ENCODE results near the gene SUPT4H1.

SUPT4H1 gene

GRCh38 chr17:58318627-58319172, 33.3 kb downstream of the SUPT4H1 start:
- no peak for FAIRE-seq

DNA sequence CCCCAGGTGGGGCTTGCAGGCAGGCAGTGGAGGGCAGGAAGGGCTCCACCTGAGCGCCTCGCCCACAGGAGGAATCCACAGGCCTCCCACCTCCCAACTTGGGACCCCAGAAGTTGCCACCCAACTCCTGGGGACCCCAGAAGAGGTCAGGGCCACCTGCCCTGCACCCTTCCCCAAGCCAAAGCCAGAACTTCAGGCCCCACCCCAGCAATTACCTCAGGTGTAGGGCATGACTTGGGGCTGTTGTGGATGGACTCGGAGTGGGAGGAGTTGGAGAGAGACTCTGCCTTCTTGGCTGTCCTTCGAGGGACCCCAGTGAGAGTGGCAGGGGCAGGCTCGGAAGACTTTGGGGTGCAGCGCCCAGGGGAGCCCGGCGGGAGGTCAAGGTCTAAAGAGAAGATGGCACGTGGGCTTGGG, 33.9 kb downstream of the SUPT4H1 start:
- TF ChIP-seq TAF1 (IDR thresholded peaks at IDR 0.05; ENCODE audit: borderline replicate concordance, low read depth, low read length) (no peak), POLR2A (IDR thresholded peaks at IDR 0.05; ENCODE audit: low read depth, low read length) (no peak), POLR2AphosphoS5 (IDR thresholded peaks at IDR 0.05; ENCODE audit: low read depth, low read length) (no peak)
- peak; percentile 8 for DNase-seq (ENCODE audit: insufficient read length)
- FAIRE-seq = no peak

More at GRCh38 chr17:58318627-58319172, 33.3 kb downstream of the SUPT4H1 start:
- DNase-seq (ENCODE audit: insufficient read length) = peak; percentile 6
- TF ChIP-seq TAF1 (IDR thresholded peaks at IDR 0.05; ENCODE audit: borderline replicate concordance, low read depth, low read length) (no peak), POLR2A (IDR thresholded peaks at IDR 0.05; ENCODE audit: low read depth, low read length) (no peak), POLR2AphosphoS5 (IDR thresholded peaks at IDR 0.05; ENCODE audit: low read depth, low read length) (no peak)

DNA sequence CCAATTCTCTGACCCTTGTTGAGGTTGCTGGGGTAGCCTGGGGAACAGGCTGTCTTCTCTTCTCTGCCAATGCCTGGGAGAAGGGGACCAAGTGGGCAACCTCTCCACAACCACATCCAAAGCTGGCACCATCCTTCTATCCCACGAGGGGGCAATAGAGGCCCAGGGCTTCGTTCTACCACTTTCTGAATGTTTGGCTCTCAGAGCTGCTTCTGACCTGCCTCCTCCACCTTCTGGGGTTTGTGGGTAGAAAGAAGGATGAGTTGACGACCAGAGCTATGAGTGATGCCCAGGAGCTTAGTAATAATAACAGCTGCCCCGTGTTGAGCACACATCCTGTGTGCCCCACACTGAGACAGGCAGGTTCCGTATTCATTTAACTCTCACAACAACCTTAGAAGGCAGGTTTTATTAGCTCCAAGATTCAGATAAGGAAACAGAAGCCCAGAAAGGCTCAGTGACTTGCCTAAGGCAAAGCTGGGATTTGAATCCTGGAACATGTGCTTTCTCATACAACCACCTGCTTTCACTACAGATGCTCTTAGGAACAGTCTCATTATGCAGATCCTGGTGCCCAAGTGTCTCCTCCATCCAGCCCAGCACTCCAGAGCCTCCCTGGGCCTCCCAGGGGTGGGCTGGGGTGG, 34.5 kb downstream of the SUPT4H1 start:
- no peak for TF ChIP-seq POLR2A (IDR thresholded peaks at IDR 0.05; ENCODE audit: low read depth, low read length)
- no peak for TF ChIP-seq POLR2AphosphoS5 (IDR thresholded peaks at IDR 0.05; ENCODE audit: low read depth, low read length)
- 0 out of 2 replicates have a peak, but pooled peaks have one; percentile 16 for TF ChIP-seq TAF1 (IDR thresholded peaks at IDR 0.05; ENCODE audit: borderline replicate concordance, low read depth, low read length)
- peak; percentile 99 for FAIRE-seq

GRCh38 chr17:58316260-58316960, 35.6 kb downstream of the SUPT4H1 start:
- no peak for FAIRE-seq

More for the DNA sequence above, 34.5 kb downstream of the SUPT4H1 start:
- peak; percentile 74 for DNase-seq (ENCODE audit: insufficient read length)

GRCh38 chr17:58315750-58316149, 36.3 kb downstream of the SUPT4H1 start:
- FAIRE-seq (no peak), DNase-seq (ENCODE audit: insufficient read length) (no peak)
- TF ChIP-seq POLR2A (IDR thresholded peaks at IDR 0.05; ENCODE audit: low read depth, low read length) = no peak

More at GRCh38 chr17:58316260-58316960, 35.6 kb downstream of the SUPT4H1 start:
- TF ChIP-seq POLR2AphosphoS5 (IDR thresholded peaks at IDR 0.05; ENCODE audit: low read depth, low read length) = no peak
- TF ChIP-seq TAF1 (IDR thresholded peaks at IDR 0.05; ENCODE audit: borderline replicate concordance, low read depth, low read length) = no peak
- no peak for TF ChIP-seq POLR2A (IDR thresholded peaks at IDR 0.05; ENCODE audit: low read depth, low read length)
- peak; percentile 3 for DNase-seq (ENCODE audit: insufficient read length)

- TF ChIP-seq TAF1 (IDR thresholded peaks at IDR 0.05; ENCODE audit: borderline replicate concordance, low read depth, low read length) (no peak), POLR2A (IDR thresholded peaks at IDR 0.05; ENCODE audit: low read depth, low read length) (no peak), POLR2AphosphoS5 (IDR thresholded peaks at IDR 0.05; ENCODE audit: low read depth, low read length) (no peak)
- FAIRE-seq (no peak), DNase-seq (ENCODE audit: insufficient read length) (peak; percentile 1)
These were observed 36.7 kb downstream of the SUPT4H1 start for GRCh38 chr17:58315281-58315711.

DNA sequence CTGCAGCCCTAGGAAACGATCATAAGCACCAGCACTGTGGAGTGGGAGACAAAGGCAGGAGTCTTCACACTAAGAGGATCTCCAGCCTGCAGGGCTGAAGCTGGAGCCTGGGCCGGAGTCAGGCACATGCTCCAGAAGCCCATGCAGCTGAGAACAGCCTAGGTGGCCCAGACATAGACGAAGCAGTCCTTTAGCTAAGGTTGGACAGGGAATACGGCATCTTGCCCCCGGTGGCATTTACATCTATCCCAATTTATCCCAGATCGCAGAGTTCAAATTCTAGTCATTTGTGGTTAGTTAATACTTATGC, 37.3 kb downstream of the SUPT4H1 start:
- DNase-seq (ENCODE audit: insufficient read length) (no peak), FAIRE-seq (no peak)
- TF ChIP-seq POLR2AphosphoS5 (IDR thresholded peaks at IDR 0.05; ENCODE audit: low read depth, low read length) = no peak
- no peak for TF ChIP-seq TAF1 (IDR thresholded peaks at IDR 0.05; ENCODE audit: borderline replicate concordance, low read depth, low read length)
- no peak for TF ChIP-seq POLR2A (IDR thresholded peaks at IDR 0.05; ENCODE audit: low read depth, low read length)

GRCh38 chr17:58313815-58314705, 37.9 kb downstream of the SUPT4H1 start:
- FAIRE-seq (no peak), DNase-seq (ENCODE audit: insufficient read length) (no peak)
- TF ChIP-seq TAF1 (IDR thresholded peaks at IDR 0.05; ENCODE audit: borderline replicate concordance, low read depth, low read length) = no peak
- TF ChIP-seq POLR2A (IDR thresholded peaks at IDR 0.05; ENCODE audit: low read depth, low read length) = no peak
- no peak for TF ChIP-seq POLR2AphosphoS5 (IDR thresholded peaks at IDR 0.05; ENCODE audit: low read depth, low read length)

- TF ChIP-seq TAF1 (IDR thresholded peaks at IDR 0.05; ENCODE audit: borderline replicate concordance, low read depth, low read length) (no peak), POLR2A (IDR thresholded peaks at IDR 0.05; ENCODE audit: low read depth, low read length) (no peak)
- FAIRE-seq (no peak), DNase-seq (ENCODE audit: insufficient read length) (no peak)
These were observed 39.2 kb downstream of the SUPT4H1 start for GRCh38 chr17:58312829-58313228.

DNA sequence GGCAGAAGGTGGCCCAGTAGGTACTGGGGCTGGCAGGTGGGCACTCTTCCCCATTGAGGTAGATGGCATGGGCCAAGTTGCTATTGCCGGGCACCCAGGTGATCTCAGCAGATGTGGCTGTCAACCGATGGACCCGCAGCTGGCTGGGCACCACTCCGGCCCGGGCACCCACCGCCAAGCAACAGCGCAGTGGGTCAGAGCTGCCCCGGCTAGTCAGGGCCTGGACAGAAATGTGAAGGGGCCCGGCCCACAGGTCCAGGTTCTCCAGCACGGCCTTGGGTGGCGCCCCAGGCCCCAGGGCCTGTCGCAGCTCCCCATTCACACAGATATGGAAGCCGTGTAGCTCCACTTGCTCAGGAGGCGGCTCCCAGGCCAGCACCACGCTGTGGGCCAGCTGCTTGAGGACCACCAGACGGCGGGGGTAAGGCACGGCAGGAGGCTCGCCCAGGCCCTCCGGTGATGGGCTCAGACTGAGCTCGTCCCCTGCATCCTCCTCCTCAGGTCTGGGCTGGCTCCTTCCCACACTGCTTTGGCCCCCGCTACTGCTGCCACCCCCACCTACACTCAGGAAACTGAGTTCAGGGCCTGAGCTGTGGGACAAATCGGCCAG, 39.9 kb downstream of the SUPT4H1 start:
- FAIRE-seq (no peak), DNase-seq (ENCODE audit: insufficient read length) (no peak)
- TF ChIP-seq POLR2A (IDR thresholded peaks at IDR 0.05; ENCODE audit: low read depth, low read length) = no peak
- TF ChIP-seq TAF1 (IDR thresholded peaks at IDR 0.05; ENCODE audit: borderline replicate concordance, low read depth, low read length) = no peak
- TF ChIP-seq POLR2AphosphoS5 (IDR thresholded peaks at IDR 0.05; ENCODE audit: low read depth, low read length) = no peak

- no peak for TF ChIP-seq POLR2AphosphoS5 (IDR thresholded peaks at IDR 0.05; ENCODE audit: low read depth, low read length)
- TF ChIP-seq POLR2A (IDR thresholded peaks at IDR 0.05; ENCODE audit: low read depth, low read length) = no peak
- no peak for TF ChIP-seq TAF1 (IDR thresholded peaks at IDR 0.05; ENCODE audit: borderline replicate concordance, low read depth, low read length)
- DNase-seq (ENCODE audit: insufficient read length) (no peak), FAIRE-seq (no peak)
These were observed 40.5 kb downstream of the SUPT4H1 start for GRCh38 chr17:58311429-58311894.

All from GM12892 (cell line).